ENCODE data around the gene CALY. TPM values are rescaled to one million over a fixed set of nuclear protein-coding genes. Genes with fewer than 3 reads are reported as not detected.
A peak's percentile ranks its signal among the peaks of the same experiment; 100 is the strongest.

The CALY gene
- total RNA-seq, 1 experiment from 2014 or later = not detected

DNA sequence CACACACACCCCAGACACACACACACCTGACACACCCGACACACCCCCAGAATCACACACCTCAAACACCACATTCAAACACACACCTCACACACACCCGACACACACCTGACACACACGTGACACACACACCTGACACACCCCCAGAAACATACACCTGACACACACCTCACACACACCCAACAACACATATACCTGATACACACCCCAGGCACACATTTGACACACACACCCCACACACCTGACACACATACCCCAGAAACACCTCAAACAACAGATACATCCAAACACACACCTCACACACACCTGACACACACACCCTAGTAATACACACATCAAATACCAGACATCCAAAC is 652 bp upstream of the CALY start:
- CTCF ChIA-PET = no interaction called here
- TF ChIP-seq, protein P1, sequence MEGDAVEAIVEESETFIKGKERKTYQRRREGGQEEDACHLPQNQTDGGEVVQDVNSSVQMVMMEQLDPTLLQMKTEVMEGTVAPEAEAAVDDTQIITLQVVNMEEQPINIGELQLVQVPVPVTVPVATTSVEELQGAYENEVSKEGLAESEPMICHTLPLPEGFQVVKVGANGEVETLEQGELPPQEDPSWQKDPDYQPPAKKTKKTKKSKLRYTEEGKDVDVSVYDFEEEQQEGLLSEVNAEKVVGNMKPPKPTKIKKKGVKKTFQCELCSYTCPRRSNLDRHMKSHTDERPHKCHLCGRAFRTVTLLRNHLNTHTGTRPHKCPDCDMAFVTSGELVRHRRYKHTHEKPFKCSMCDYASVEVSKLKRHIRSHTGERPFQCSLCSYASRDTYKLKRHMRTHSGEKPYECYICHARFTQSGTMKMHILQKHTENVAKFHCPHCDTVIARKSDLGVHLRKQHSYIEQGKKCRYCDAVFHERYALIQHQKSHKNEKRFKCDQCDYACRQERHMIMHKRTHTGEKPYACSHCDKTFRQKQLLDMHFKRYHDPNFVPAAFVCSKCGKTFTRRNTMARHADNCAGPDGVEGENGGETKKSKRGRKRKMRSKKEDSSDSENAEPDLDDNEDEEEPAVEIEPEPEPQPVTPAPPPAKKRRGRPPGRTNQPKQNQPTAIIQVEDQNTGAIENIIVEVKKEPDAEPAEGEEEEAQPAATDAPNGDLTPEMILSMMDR (IDR thresholded peaks at IDR 0.05; ENCODE audit: insufficient read depth in 1 of 2, low read depth in 1 of 2, low read length in 1 of 2, severe bottlenecking in 1 of 2, unreplicated experiment in 1 of 2) = no peak
- Mint-ChIP-seq H3K36me3 (ENCODE audit: insufficient read depth, unreplicated experiment) (peaks cover 6% of the 10 kb centered on the region), H3K4me3 (ENCODE audit: unreplicated experiment) (no peak overlapping the region), H3K27me3 (ENCODE audit: insufficient read depth, unreplicated experiment) (peaks cover 18% of the 10 kb centered on the region), H3K4me1 (ENCODE audit: low read depth, unreplicated experiment) (no peaks in the 10 kb centered on the region), H3K9me3 (ENCODE audit: unreplicated experiment) (no peaks in the 10 kb centered on the region), H3K27ac (ENCODE audit: unreplicated experiment) (no peak overlapping the region)
- peaks cover 22% of the 10 kb centered on the region for H3K4me1 ChIP-seq
- POLR2A ChIA-PET = no interaction called here
- H3K4me3 ChIP-seq (ENCODE audit: low read depth, low read length) = no peak overlapping the region
- H3K9me3 ChIP-seq = peaks cover 29% of the 10 kb centered on the region
- no peaks in the 10 kb centered on the region for H3K36me3 ChIP-seq (ENCODE audit: control insufficient read depth, insufficient read depth, low read length)
- BruUV-seq (replicated peaks) = no TSS peak
- intact Hi-C loops (cut with micrococcal nuclease; ENCODE audit: unreplicated experiment) = no loop called here
- H3K27me3 ChIP-seq (replicated peaks; ENCODE audit: control insufficient read depth, insufficient read depth, low read length) = peaks cover 4% of the 10 kb centered on the region
- DNase-seq = no peak

DNA sequence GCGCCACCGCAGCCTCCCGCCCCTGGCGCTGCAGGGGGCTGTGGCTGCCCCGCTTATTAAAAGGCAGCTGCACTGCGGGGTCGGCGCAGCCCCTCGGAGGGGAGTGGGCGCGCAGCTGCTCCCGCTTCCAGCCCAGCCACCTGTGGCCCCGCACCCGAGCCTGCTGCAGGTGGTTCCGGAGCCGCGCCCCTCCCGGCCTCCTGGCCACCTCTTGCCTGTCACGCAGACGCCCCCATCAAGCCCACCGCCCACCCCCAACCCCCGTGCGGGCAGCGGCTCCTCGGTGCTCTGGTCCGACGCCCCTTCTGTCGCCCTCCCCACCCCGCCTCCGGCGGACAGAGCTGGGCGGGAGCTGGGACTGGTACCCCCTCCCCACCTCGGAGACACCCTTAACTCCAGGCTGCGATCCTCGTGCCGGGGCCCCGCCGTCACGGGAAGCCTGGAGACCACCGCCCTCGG is 549 bp downstream of the CALY start:
- Histone ChIP-seq H3K36me3 (ENCODE audit: control insufficient read depth, insufficient read depth, low read length) (no peaks in the 10 kb centered on the region), H3K4me1 (peaks cover 22% of the 10 kb centered on the region), H3K27me3 (replicated peaks; ENCODE audit: control insufficient read depth, insufficient read depth, low read length) (peaks cover 7% of the 10 kb centered on the region), H3K4me3 (ENCODE audit: low read depth, low read length) (peak overlapping the region; percentile 31), H3K9me3 (peaks cover 29% of the 10 kb centered on the region)
- ChIA-PET POLR2A (interaction anchor here (0.9 kb wide), 1 partner anchor 22 kb away, joined by 3 read pairs; the partner anchor contains the start of gene FUOM), CTCF (interaction anchor here (0.9 kb wide), 1 partner anchor 13 kb away, joined by 8 read pairs; no protein-coding TSS in a partner anchor)
- no TSS peak for BruUV-seq (replicated peaks)
- Mint-ChIP-seq H3K36me3 (ENCODE audit: insufficient read depth, unreplicated experiment) (peaks cover 6% of the 10 kb centered on the region), H3K27me3 (ENCODE audit: insufficient read depth, unreplicated experiment) (peaks cover 27% of the 10 kb centered on the region), H3K27ac (ENCODE audit: unreplicated experiment) (no peak overlapping the region), H3K4me3 (ENCODE audit: unreplicated experiment) (no peak overlapping the region), H3K4me1 (ENCODE audit: low read depth, unreplicated experiment) (no peaks in the 10 kb centered on the region), H3K9me3 (ENCODE audit: unreplicated experiment) (no peaks in the 10 kb centered on the region)
- no peak for DNase-seq
- intact Hi-C loops (cut with micrococcal nuclease; ENCODE audit: unreplicated experiment) = no loop called here
- TF ChIP-seq, protein P1 (IDR thresholded peaks at IDR 0.05; ENCODE audit: insufficient read depth in 1 of 2, low read depth in 1 of 2, low read length in 1 of 2, severe bottlenecking in 1 of 2, unreplicated experiment in 1 of 2) = no peak

DNA sequence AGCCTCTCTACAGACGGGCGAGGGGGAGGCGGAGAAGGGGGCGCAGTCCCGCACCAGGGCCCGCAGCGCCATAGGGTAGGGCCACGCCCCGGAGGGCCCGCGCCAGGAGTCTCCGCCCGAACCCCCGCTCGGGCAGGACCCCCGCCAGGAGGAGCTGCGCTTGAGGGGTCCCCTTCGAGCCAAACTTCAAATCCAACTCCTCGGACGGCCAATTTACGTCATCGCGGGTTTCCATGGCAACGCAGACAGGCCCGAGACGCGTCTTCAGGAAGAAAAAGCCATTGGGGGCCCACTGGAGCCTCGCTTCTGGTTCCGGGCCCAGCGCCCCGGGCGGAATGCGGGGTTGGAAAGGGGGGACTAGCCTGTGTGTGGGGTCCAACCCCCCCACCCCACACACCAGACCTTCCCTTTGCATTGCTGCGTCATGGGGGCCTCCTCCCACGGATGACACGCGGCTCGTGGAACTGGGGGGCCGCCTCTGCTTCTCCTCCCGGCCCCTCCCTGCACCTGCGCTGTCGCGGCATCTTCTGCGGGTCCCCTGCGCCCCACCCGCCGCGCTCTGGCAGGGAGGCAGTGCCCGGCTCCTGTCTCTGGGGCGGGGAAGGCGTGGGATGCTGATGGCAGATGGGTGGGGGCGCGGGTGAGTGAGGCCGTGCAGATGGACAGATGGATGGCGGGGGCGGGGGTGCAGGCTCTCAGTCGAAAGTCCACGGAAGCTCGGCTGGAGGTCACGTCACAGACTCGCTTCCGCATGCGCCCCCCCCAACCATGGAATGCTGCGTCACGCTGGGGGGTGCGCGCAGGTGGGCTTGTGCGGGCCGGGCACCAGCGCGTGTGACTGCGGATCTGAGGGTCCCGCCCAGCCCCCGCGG is 1.2 kb downstream of the CALY start:
- TF ChIP-seq, protein P1 (IDR thresholded peaks at IDR 0.05; ENCODE audit: insufficient read depth in 1 of 2, low read depth in 1 of 2, low read length in 1 of 2, severe bottlenecking in 1 of 2, unreplicated experiment in 1 of 2) = no peak
- BruUV-seq (replicated peaks) = no TSS peak
- Mint-ChIP-seq H3K36me3 (ENCODE audit: insufficient read depth, unreplicated experiment) (peaks cover 6% of the 10 kb centered on the region), H3K4me3 (ENCODE audit: unreplicated experiment) (peak overlapping the region; percentile 64), H3K4me1 (ENCODE audit: low read depth, unreplicated experiment) (no peaks in the 10 kb centered on the region), H3K27me3 (ENCODE audit: insufficient read depth, unreplicated experiment) (peaks cover 27% of the 10 kb centered on the region), H3K27ac (ENCODE audit: unreplicated experiment) (no peak overlapping the region), H3K9me3 (ENCODE audit: unreplicated experiment) (no peaks in the 10 kb centered on the region)
- Histone ChIP-seq H3K27me3 (replicated peaks; ENCODE audit: control insufficient read depth, insufficient read depth, low read length) (peaks cover 7% of the 10 kb centered on the region), H3K36me3 (ENCODE audit: control insufficient read depth, insufficient read depth, low read length) (no peaks in the 10 kb centered on the region), H3K4me3 (ENCODE audit: low read depth, low read length) (peak overlapping the region; percentile 31), H3K4me1 (peaks cover 22% of the 10 kb centered on the region), H3K9me3 (peaks cover 29% of the 10 kb centered on the region)
- no peak for DNase-seq
- POLR2A ChIA-PET = interaction anchor here (0.9 kb wide), 1 partner anchor 22 kb away, joined by 3 read pairs; the partner anchor contains the start of gene FUOM
- intact Hi-C loops (cut with micrococcal nuclease; ENCODE audit: unreplicated experiment) = no loop called here
- CTCF ChIA-PET = interaction anchor here (0.9 kb wide), 1 partner anchor 12 kb away, joined by 8 read pairs; no protein-coding TSS in a partner anchor

All from Caco-2 (cell line).